GM15510 (cell line): ENCODE results near the gene DPT.

ENCODE experiments used
- POLR2A ChIP-seq: IDR thresholded peaks from 3 replicates; pipeline ENCODE4 v1.6.1; 2011; ENCODE audit warnings: borderline replicate concordance; ENCODE audit not compliant: insufficient read length; ENCODE audit errors: extremely low read depth

Gene DPT

GRCh38 chr1:168720839-168721238, 8.2 kb downstream of the DPT start:
- TF ChIP-seq POLR2A: no peak

- no peak for TF ChIP-seq POLR2A
Observed at GRCh38 chr1:168719306-168720111, 9.5 kb downstream of the DPT start.

- TF ChIP-seq POLR2A: no peak
Observed at GRCh38 chr1:168717906-168718891, 10.8 kb downstream of the DPT start.

GRCh38 chr1:168714012-168714411, 15.0 kb downstream of the DPT start:
- no peak for TF ChIP-seq POLR2A

- no peak for TF ChIP-seq POLR2A
Observed at GRCh38 chr1:168709405-168710363, 19.3 kb downstream of the DPT start.

GRCh38 chr1:168708698-168709404, 20.2 kb downstream of the DPT start:
- no peak for TF ChIP-seq POLR2A

- no peak for TF ChIP-seq POLR2A
Observed at GRCh38 chr1:168706391-168706992, 22.5 kb downstream of the DPT start.

- no peak for TF ChIP-seq POLR2A
Observed at GRCh38 chr1:168700575-168701268, 28.3 kb downstream of the DPT start.

- TF ChIP-seq POLR2A: no peak
Observed at GRCh38 chr1:168698453-168698852, 30.6 kb downstream of the DPT start.

- TF ChIP-seq POLR2A: no peak
Observed at GRCh38 chr1:168697356-168698126, 31.5 kb downstream of the DPT start.

GRCh38 chr1:168696125-168696760, 32.8 kb downstream of the DPT start:
- no peak for TF ChIP-seq POLR2A

GRCh38 chr1:168693872-168694238, 35.2 kb downstream of the DPT start:
- no peak for TF ChIP-seq POLR2A

- TF ChIP-seq POLR2A: no peak
Observed at GRCh38 chr1:168693197-168693871, 35.7 kb downstream of the DPT start.
